ENCODE data around the gene SUOX.
"Not testable (repeated sequence)": the region's sequence is repeated elsewhere in the genome, so short reads cannot be mapped to it uniquely, and the experiment has no call there.

SUOX gene

DNA sequence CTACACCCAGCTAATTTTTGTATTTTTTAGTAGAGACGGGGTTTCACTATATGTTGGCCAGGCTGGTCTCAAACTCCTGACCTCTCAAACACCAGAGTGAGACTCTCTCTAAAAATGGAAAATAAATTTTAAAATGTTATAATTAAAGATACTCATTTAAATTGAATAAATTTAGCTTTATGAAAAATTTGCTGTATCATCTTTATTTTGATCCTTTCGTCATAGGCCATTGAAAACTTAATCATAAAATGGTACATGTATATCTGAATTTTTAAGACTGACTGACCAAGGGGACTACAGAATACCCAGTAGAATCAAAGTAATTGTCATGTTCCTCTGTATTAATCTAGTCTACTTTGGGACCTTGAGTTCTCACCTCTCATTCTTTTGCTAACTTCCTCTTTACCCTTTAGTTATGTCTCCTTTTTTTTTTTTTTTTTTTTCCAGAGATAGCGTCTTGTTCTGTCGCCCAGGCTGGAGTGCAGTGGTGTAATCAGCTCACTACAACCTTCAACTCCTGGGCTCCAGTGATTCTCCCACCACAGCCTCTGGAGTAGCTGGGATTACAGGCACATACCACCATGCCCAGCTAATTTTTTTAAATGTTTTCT lies 13.7 kb upstream of the SUOX start:
- Histone ChIP-seq H3K9me3 (ENCODE audit: control insufficient read depth in 2 of 2, low read length in 2 of 2) (no peaks in the 10 kb centered on the region), H3K27me3 (ENCODE audit: control insufficient read depth in 1 of 2, insufficient read depth in 2 of 2, low read length in 2 of 2) (no peaks in the 10 kb centered on the region), H3K27ac (ENCODE audit: low read length) (no peak overlapping the region), H3K9ac (ENCODE audit: low read length in 2 of 2) (no peak overlapping the region), H3K4me1 (ENCODE audit: control insufficient read depth, insufficient read depth, low read length) (no peaks in the 10 kb centered on the region), H3K4me3 (ENCODE audit: low read length in 2 of 2) (no peak overlapping the region), H3K36me3 (ENCODE audit: control insufficient read depth in 2 of 2, insufficient read depth in 2 of 2, low read length in 2 of 2) (peaks cover 5 to 19% of the 10 kb centered on the region in 2 donors)

DNA sequence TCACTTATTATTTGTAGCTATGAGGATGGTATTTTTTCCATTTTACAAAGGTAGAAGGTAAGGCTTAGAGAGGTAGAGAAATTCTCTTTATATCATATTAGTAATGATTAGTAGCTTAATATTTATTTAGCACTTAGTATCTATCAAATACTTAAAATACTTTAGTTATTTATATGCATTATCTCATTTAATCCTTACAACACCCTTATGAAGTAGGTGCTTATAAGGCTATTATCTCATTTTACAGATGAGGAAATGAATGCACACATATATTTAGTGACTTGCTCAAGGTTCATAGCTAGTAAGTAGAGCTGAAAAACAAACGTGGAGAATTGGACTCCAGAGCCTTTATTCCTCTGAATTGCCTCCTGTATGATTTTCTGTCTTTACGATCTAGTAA lies 12.2 kb upstream of the SUOX start:
- H3K36me3 ChIP-seq (ENCODE audit: control insufficient read depth in 2 of 2, insufficient read depth in 2 of 2, low read length in 2 of 2) = peaks cover 12 to 23% of the 10 kb centered on the region in 2 donors
- H3K27ac ChIP-seq (ENCODE audit: low read length) = no peak overlapping the region

DNA sequence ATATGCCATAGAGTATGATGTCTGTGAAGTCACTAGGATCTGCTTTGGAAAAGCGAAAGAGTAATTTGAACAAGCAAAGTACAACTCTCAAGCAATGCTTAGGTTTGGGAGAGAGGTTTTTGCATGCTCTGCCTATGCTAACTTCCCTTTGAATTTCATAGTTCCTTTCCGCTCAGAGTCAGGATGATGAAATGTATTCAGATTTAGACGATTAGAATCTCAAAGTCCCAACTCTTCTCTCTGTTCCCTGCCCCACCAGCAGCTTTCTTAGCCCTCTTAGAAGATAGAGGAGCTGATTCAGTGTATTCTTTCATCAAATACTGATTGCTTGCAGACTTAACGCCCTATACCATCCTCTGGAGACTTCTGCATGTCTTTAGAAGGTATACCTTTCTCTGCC lies 11.7 kb upstream of the SUOX start:
- Histone ChIP-seq H3K27ac (ENCODE audit: low read length) (no peak overlapping the region), H3K36me3 (ENCODE audit: control insufficient read depth in 2 of 2, insufficient read depth in 2 of 2, low read length in 2 of 2) (peaks cover 14 to 28% of the 10 kb centered on the region in 2 donors), H3K4me1 (ENCODE audit: control insufficient read depth, insufficient read depth, low read length) (no peaks in the 10 kb centered on the region), H3K9ac (ENCODE audit: low read length in 2 of 2) (no peak overlapping the region), H3K9me3 (ENCODE audit: control insufficient read depth in 2 of 2, low read length in 2 of 2) (no peaks in the 10 kb centered on the region), H3K27me3 (ENCODE audit: control insufficient read depth in 1 of 2, insufficient read depth in 2 of 2, low read length in 2 of 2) (no peaks in the 10 kb centered on the region), H3K4me3 (ENCODE audit: low read length in 2 of 2) (no peak overlapping the region)

More for the DNA sequence above, 12.2 kb upstream of the SUOX start:
- H3K4me3 ChIP-seq (ENCODE audit: low read length in 2 of 2) = no peak overlapping the region
- H3K9me3 ChIP-seq (ENCODE audit: control insufficient read depth in 2 of 2, low read length in 2 of 2) = no peaks in the 10 kb centered on the region
- no peaks in the 10 kb centered on the region for H3K27me3 ChIP-seq (ENCODE audit: control insufficient read depth in 1 of 2, insufficient read depth in 2 of 2, low read length in 2 of 2)
- H3K4me1 ChIP-seq (ENCODE audit: control insufficient read depth, insufficient read depth, low read length) = no peaks in the 10 kb centered on the region
- H3K9ac ChIP-seq (ENCODE audit: low read length in 2 of 2) = no peak overlapping the region

DNA sequence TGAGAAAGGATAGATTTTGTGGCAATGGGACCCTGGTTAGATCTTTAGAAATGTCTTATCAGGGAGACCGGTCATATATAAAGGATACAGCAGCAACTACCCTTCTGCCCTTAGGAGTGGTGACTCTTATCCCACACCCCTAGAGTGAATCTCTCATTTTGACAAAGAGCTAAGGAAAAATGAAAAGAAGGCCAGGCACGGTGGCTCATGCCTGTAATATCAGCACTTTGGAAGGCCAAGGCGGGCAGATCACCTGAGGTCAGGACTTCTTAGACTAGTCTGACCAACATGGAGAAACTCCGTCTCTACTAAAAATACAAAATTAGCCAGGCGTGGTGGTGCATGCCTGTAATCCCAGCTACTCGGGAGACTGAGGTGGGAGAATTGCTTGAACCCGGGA lies 11.1 kb upstream of the SUOX start:
- not testable (repeated sequence) for H3K4me1 ChIP-seq (ENCODE audit: control insufficient read depth, insufficient read depth, low read length); H3K9ac ChIP-seq (ENCODE audit: low read length in 2 of 2); H3K9me3 ChIP-seq (ENCODE audit: control insufficient read depth in 2 of 2, low read length in 2 of 2); H3K4me3 ChIP-seq (ENCODE audit: low read length in 2 of 2); H3K27ac ChIP-seq (ENCODE audit: low read length); H3K27me3 ChIP-seq (ENCODE audit: control insufficient read depth in 1 of 2, insufficient read depth in 2 of 2, low read length in 2 of 2)
- peaks cover 21 to 34% of the 10 kb centered on the region in 2 donors for H3K36me3 ChIP-seq (ENCODE audit: control insufficient read depth in 2 of 2, insufficient read depth in 2 of 2, low read length in 2 of 2)

DNA sequence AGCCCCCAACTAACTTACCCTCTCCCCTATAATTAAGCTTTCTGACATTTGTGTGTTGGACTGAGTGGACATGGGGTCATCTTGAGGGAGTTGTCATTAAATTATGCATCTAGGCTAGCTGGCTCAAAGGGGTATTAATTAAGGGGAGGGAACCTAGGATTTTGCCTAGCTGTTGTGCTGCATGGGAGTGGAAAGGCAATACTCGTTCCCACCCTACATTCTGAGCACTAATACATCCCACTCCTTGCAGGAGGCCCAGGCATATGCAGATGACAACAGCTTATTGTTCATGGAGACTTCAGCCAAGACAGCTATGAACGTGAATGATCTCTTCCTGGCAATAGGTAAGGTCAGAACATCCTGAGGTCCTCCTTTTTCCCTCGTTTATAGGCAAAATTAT lies 6.0 kb upstream of the SUOX start:
- Histone ChIP-seq H3K27me3 (ENCODE audit: control insufficient read depth in 1 of 2, insufficient read depth in 2 of 2, low read length in 2 of 2) (no peaks in the 10 kb centered on the region), H3K36me3 (ENCODE audit: control insufficient read depth in 2 of 2, insufficient read depth in 2 of 2, low read length in 2 of 2) (peaks cover 50 to 54% of the 10 kb centered on the region in 2 donors), H3K9ac (ENCODE audit: low read length in 2 of 2) (no peak overlapping the region), H3K9me3 (ENCODE audit: control insufficient read depth in 2 of 2, low read length in 2 of 2) (no peaks in the 10 kb centered on the region), H3K4me1 (ENCODE audit: control insufficient read depth, insufficient read depth, low read length) (no peaks in the 10 kb centered on the region), H3K27ac (ENCODE audit: low read length) (no peak overlapping the region), H3K4me3 (ENCODE audit: low read length in 2 of 2) (no peak overlapping the region)

DNA sequence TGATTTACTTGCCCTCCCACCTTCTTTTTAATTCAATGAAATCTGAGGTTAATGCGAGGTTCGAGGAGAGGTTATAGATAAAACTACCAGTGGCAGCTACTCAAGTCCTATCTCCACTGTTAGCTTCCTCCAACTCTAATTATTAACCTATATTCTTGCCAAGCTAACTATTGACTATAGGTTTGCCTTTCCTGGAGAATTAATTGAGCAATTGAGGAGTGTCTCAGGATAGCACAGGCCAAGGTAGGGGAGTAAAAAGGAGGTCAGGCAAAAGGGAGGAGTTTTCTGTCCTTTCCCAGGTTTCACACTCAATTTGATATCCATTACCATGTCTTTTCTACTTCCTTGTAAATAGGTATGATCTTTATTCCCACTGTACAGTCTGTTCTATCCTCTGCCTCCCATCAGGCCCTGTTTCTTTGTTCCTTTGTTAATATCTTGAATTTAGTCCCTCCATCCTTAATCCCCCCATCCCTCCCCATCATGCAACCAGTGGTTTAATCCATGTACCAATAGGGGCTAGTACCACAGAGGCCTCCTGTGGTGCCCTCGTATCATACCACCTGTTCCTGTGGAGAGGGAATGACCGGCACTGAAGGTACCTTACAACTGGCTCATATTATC lies 3.7 kb upstream of the SUOX start:
- Histone ChIP-seq H3K9me3 (ENCODE audit: control insufficient read depth in 2 of 2, low read length in 2 of 2) (no peaks in the 10 kb centered on the region), H3K27me3 (ENCODE audit: control insufficient read depth in 1 of 2, insufficient read depth in 2 of 2, low read length in 2 of 2) (no peaks in the 10 kb centered on the region), H3K4me3 (ENCODE audit: low read length in 2 of 2) (no peak overlapping the region), H3K4me1 (ENCODE audit: control insufficient read depth, insufficient read depth, low read length) (peaks cover 13% of the 10 kb centered on the region), H3K27ac (ENCODE audit: low read length) (no peak overlapping the region), H3K9ac (ENCODE audit: low read length in 2 of 2) (no peak overlapping the region), H3K36me3 (ENCODE audit: control insufficient read depth in 2 of 2, insufficient read depth in 2 of 2, low read length in 2 of 2) (peaks cover 46 to 50% of the 10 kb centered on the region in 2 donors)

DNA sequence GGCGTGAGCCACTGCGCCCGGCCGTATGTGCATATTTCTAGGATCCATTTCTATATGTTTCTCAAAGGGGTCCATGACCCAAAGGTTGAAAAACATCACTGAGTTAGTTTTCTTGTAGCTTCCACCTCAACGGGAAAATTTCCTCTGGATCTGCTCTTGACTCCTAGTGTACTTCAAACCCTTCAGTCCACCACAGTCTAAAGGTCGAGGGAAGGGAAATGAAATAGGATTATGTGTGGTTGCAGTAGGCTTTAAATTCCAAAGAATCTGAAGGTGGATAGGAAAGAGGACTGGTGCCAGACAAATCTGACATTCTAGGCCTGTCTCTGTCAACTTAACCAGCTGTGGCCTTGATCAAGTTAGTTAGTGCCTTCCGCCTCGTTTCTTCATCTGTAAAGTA lies 1.7 kb upstream of the SUOX start:
- Histone ChIP-seq H3K27me3 (ENCODE audit: control insufficient read depth in 1 of 2, insufficient read depth in 2 of 2, low read length in 2 of 2) (no peaks in the 10 kb centered on the region), H3K4me3 (ENCODE audit: low read length in 2 of 2) (no peak overlapping the region), H3K9me3 (ENCODE audit: control insufficient read depth in 2 of 2, low read length in 2 of 2) (no peaks in the 10 kb centered on the region), H3K9ac (ENCODE audit: low read length in 2 of 2) (no peak overlapping the region), H3K27ac (ENCODE audit: low read length) (no peak overlapping the region), H3K36me3 (ENCODE audit: control insufficient read depth in 2 of 2, insufficient read depth in 2 of 2, low read length in 2 of 2) (peaks cover 36 to 37% of the 10 kb centered on the region in 2 donors), H3K4me1 (ENCODE audit: control insufficient read depth, insufficient read depth, low read length) (peaks cover 13% of the 10 kb centered on the region)

DNA sequence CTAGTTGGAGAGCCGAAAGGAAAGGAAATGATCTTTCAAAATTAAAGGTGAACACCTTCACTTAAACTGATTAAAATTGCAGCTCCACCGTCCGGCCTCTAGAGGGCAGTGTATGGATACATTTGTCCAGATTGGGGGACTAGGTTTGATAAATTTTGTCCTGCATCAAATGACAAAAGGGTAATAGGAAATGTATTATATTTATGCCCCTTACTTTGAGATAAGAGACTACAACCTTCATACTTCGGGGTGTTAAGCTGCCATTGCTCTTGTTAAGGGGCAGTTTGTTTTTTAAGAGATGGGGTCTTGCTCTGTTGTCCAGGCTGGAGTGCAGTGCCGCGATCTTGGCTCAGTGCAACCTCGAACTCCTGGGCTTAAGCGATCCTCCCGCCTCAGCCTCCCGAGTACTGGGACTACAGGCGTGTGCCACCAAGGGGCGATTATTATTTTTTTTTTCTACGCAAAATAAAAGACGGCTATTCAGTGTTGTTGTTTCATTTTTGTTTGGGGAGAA lies 818 bp upstream of the SUOX start:
- peak overlapping the region; percentile 81 for H3K27ac ChIP-seq (ENCODE audit: low read length)
- peak overlapping the region; percentile 98 to 99 for H3K4me3 ChIP-seq (ENCODE audit: low read length in 2 of 2)
- peaks cover 13% of the 10 kb centered on the region for H3K4me1 ChIP-seq (ENCODE audit: control insufficient read depth, insufficient read depth, low read length)
- peaks cover 28% of the 10 kb centered on the region in 2 donors for H3K36me3 ChIP-seq (ENCODE audit: control insufficient read depth in 2 of 2, insufficient read depth in 2 of 2, low read length in 2 of 2)
- no peaks in the 10 kb centered on the region for H3K27me3 ChIP-seq (ENCODE audit: control insufficient read depth in 1 of 2, insufficient read depth in 2 of 2, low read length in 2 of 2)
- H3K9ac ChIP-seq (ENCODE audit: low read length in 2 of 2) = peak overlapping the region; percentile 58 to 73
- H3K9me3 ChIP-seq (ENCODE audit: control insufficient read depth in 2 of 2, low read length in 2 of 2) = no peaks in the 10 kb centered on the region

DNA sequence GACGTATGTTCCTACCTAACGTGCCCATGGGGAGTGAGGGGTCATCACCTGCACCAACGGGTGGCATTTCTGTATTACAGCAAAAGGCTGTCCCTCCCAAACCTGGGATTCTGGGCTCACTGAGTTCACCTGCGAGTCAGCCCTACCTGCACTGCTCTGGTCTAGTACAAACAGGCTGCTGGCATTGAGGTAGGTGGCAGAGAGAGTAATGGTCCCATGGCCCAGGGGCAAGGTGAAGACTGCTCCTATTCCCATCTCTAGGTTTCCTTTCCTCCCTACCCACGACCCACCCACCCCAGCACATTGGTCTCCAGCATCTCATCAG lies 421 bp downstream of the SUOX start:
- Histone ChIP-seq H3K9ac (ENCODE audit: low read length in 2 of 2) (peak overlapping the region; percentile 89 to 93), H3K4me3 (ENCODE audit: low read length in 2 of 2) (peak overlapping the region; percentile 98 to 99), H3K4me1 (ENCODE audit: control insufficient read depth, insufficient read depth, low read length) (peaks cover 13% of the 10 kb centered on the region), H3K36me3 (ENCODE audit: control insufficient read depth in 2 of 2, insufficient read depth in 2 of 2, low read length in 2 of 2) (peaks cover 21 to 22% of the 10 kb centered on the region in 2 donors), H3K9me3 (ENCODE audit: control insufficient read depth in 2 of 2, low read length in 2 of 2) (no peaks in the 10 kb centered on the region), H3K27me3 (ENCODE audit: control insufficient read depth in 1 of 2, insufficient read depth in 2 of 2, low read length in 2 of 2) (no peaks in the 10 kb centered on the region), H3K27ac (ENCODE audit: low read length) (peak overlapping the region; percentile 81)

DNA sequence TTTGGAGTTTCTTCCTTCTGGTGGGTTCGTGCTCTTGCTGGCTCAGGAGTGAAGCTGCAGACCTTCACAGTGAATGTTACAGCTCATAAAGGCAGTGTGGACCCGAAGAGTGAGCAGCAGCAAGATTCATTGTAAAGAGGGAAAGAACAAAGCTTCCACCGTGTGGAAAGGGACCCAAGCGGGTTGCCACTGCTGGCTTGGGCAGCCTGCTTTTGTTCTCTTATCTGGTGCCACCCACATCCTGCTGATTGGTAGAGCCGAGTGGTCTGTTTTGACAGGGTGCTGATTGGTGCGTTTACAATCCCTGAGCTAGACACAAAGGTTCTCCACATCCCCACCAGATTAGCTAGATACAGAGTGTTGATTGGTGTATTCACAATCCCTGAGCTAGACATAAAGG lies 2.4 kb downstream of the SUOX start:
- not testable (repeated sequence) for H3K27me3 ChIP-seq (ENCODE audit: control insufficient read depth in 1 of 2, insufficient read depth in 2 of 2, low read length in 2 of 2); H3K9ac ChIP-seq (ENCODE audit: low read length in 2 of 2); H3K27ac ChIP-seq (ENCODE audit: low read length); H3K4me3 ChIP-seq (ENCODE audit: low read length in 2 of 2); H3K9me3 ChIP-seq (ENCODE audit: control insufficient read depth in 2 of 2, low read length in 2 of 2)
- Histone ChIP-seq H3K4me1 (ENCODE audit: control insufficient read depth, insufficient read depth, low read length) (peaks cover 13% of the 10 kb centered on the region), H3K36me3 (ENCODE audit: control insufficient read depth in 2 of 2, insufficient read depth in 2 of 2, low read length in 2 of 2) (peaks cover 5 to 11% of the 10 kb centered on the region in 2 donors)

DNA sequence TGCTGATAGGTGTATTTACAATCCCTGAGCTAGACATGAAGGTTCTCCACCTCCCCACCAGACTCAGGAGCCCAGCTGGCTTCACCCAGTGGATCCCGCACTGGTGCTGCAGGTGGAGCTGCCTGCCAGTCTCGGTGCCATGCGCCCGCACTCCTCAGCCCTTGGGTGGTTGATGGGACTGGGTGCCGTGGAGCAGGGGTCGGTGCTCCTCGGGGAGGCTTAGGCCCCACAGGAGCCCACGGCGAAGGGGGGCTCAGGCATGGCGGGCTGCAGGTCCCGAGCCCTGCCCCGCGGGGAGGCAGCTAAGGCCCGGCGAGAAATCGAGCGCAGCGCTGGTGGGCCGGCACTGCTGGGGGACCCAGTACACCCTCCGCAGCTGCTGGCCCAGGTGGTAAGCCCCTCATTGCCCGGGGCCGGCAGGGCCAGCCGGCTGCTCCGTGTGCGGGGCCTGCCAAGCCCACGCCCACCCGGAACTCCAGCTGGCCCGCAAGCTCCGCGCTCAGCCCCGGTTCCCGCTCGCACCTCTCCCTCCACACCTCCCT lies 3.0 kb downstream of the SUOX start:
- Histone ChIP-seq H3K36me3 (ENCODE audit: control insufficient read depth in 2 of 2, insufficient read depth in 2 of 2, low read length in 2 of 2) (peaks cover 9 to 11% of the 10 kb centered on the region in 2 donors), H3K4me1 (ENCODE audit: control insufficient read depth, insufficient read depth, low read length) (peaks cover 13% of the 10 kb centered on the region)
- not testable (repeated sequence) for H3K27ac ChIP-seq (ENCODE audit: low read length); H3K9ac ChIP-seq (ENCODE audit: low read length in 2 of 2); H3K27me3 ChIP-seq (ENCODE audit: control insufficient read depth in 1 of 2, insufficient read depth in 2 of 2, low read length in 2 of 2); H3K4me3 ChIP-seq (ENCODE audit: low read length in 2 of 2); H3K9me3 ChIP-seq (ENCODE audit: control insufficient read depth in 2 of 2, low read length in 2 of 2)
